Trophoblast cell (in vitro differentiated cells and primary cell): ENCODE measurements around the gene VAT1.
"Not testable (repeated sequence)": the region's sequence is repeated elsewhere in the genome, so short reads cannot be mapped to it uniquely, and the experiment has no call there.

Source experiments
- DNase-seq, 2 donors: peaks; one replicate each; pipeline ENCODE4 v3.0.0-alpha.2; 2016
- H2AFZ ChIP-seq: 2 replicates; pipeline ENCODE4 v1.6.1; 2013; ENCODE audit warnings: low read length, moderate library complexity, mild to moderate bottlenecking; ENCODE audit not compliant: insufficient read depth, poor library complexity
- H2AK5ac ChIP-seq: 2 replicates; pipeline ENCODE4 v1.6.1; 2013; ENCODE audit warnings: mild to moderate bottlenecking, low read length
- H2BK120ac ChIP-seq: 2 replicates; pipeline ENCODE4 v1.6.1; 2013; ENCODE audit warnings: low read length, mild to moderate bottlenecking, moderate library complexity; ENCODE audit not compliant: insufficient read depth, poor library complexity
- H2BK12ac ChIP-seq: 2 replicates; pipeline ENCODE4 v1.6.1; 2013; ENCODE audit warnings: mild to moderate bottlenecking, low read length, moderate library complexity
- H2BK5ac ChIP-seq: 2 replicates; pipeline ENCODE4 v1.6.1; 2013; ENCODE audit warnings: low read length, low read depth, moderate library complexity, mild to moderate bottlenecking; ENCODE audit not compliant: poor library complexity
- H3K14ac ChIP-seq: 2 replicates; pipeline ENCODE4 v1.6.1; 2013; ENCODE audit warnings: mild to moderate bottlenecking, low read length
- H3K18ac ChIP-seq: 2 replicates; pipeline ENCODE4 v1.6.1; 2013; ENCODE audit warnings: mild to moderate bottlenecking, low read length
- H3K23ac ChIP-seq: 2 replicates; pipeline ENCODE4 v1.6.1; 2013; ENCODE audit warnings: low read length
- H3K27ac ChIP-seq: 2 replicates; pipeline ENCODE4 v1.5.1; 2013; ENCODE audit warnings: low read depth, mild to moderate bottlenecking, inconsistent platforms, low read length, moderate library complexity
- H3K27me3 ChIP-seq: 2 replicates; pipeline ENCODE4 v1.6.1; 2013; ENCODE audit warnings: inconsistent platforms, mild to moderate bottlenecking, low read length, moderate library complexity; ENCODE audit not compliant: insufficient read depth
- H3K36me3 ChIP-seq, 2 experiments: 1 replicate in 1 of 2; 2 replicates in 1 of 2; pipeline ENCODE4 v1.6.1; 2013; ENCODE audit warnings: low read length in 2 of 2, mild to moderate bottlenecking in 2 of 2, moderate library complexity in 1 of 2; ENCODE audit not compliant: insufficient read depth in 2 of 2, control insufficient read depth in 1 of 2
- H3K4ac ChIP-seq: 2 replicates; pipeline ENCODE4 v1.6.1; 2013; ENCODE audit warnings: low read depth, mild to moderate bottlenecking, low read length, moderate library complexity
- H3K4me1 ChIP-seq, 2 experiments: 1 replicate in 1 of 2; 2 replicates in 1 of 2; pipeline ENCODE4 v1.6.1; 2013; ENCODE audit warnings: low read length in 2 of 2, mild to moderate bottlenecking in 2 of 2, moderate library complexity in 1 of 2; ENCODE audit not compliant: insufficient read depth in 2 of 2, control insufficient read depth in 1 of 2
- H3K4me2 ChIP-seq: 2 replicates; pipeline ENCODE4 v1.6.1; 2013; ENCODE audit warnings: inconsistent platforms, mild to moderate bottlenecking, low read length, moderate library complexity
- H3K4me3 ChIP-seq: 2 replicates; pipeline ENCODE4 v1.5.1; 2013; ENCODE audit warnings: mild to moderate bottlenecking, low read depth, low read length, inconsistent platforms
- H3K79me1 ChIP-seq: one replicate; pipeline ENCODE4 v1.6.1; 2013; ENCODE audit warnings: low read length
- H3K79me2 ChIP-seq: 2 replicates; pipeline ENCODE4 v1.6.1; 2013; ENCODE audit warnings: low read length, mild to moderate bottlenecking; ENCODE audit not compliant: control insufficient read depth, insufficient read depth, poor library complexity
- H3K9ac ChIP-seq: 2 replicates; pipeline ENCODE4 v1.6.1; 2013; ENCODE audit warnings: mild to moderate bottlenecking, low read length
- H3K9me3 ChIP-seq: 2 replicates; pipeline ENCODE4 v1.6.1; 2013; ENCODE audit warnings: low read depth, mild to moderate bottlenecking, control low read depth, inconsistent platforms, low read length; ENCODE audit not compliant: insufficient read depth
- H4K12ac ChIP-seq: 2 replicates; pipeline ENCODE4 v1.6.1; 2013; ENCODE audit warnings: low read depth, mild to moderate bottlenecking, low read length, moderate library complexity
- H4K8ac ChIP-seq: 2 replicates; pipeline ENCODE4 v1.6.1; 2013; ENCODE audit warnings: low read depth, mild to moderate bottlenecking, low read length, moderate library complexity
- H4K91ac ChIP-seq: one replicate; pipeline ENCODE4 v1.6.1; 2013; ENCODE audit warnings: low read depth, mild to moderate bottlenecking, low read length, moderate library complexity
- WGBS: extraction: QIAGEN DNeasy Blood & Tissue Kit; methylation state at CpG from one replicate; pipeline ENCODE4 v1.1.7; 2013; ENCODE audit warnings: missing lambda C conversion rate; ENCODE audit not compliant: insufficient read length, insufficient coverage; ENCODE audit errors: extremely low coverage; 5-methylcytosine and 5-hydroxymethylcytosine counted together

VAT1 gene

GRCh38 chr17:43068570-43069367, 46.6 kb upstream of the VAT1 start:
- Histone ChIP-seq H3K4me1 (no peaks in the 10 kb centered on the region), H3K79me1 (no peaks in the 10 kb centered on the region), H3K23ac (no peak overlapping the region), H3K4me2 (no peak overlapping the region), H3K9ac (no peak overlapping the region), H2BK120ac (no peak overlapping the region), H4K8ac (no peak overlapping the region), H3K18ac (no peak overlapping the region), H4K91ac (no peak overlapping the region), H3K36me3 (peaks cover 4 to 6% of the 10 kb centered on the region in 2 experiments), H3K9me3 (no peaks in the 10 kb centered on the region), H2AFZ (no peak overlapping the region), H3K4me3 (no peak overlapping the region), H3K27me3 (no peaks in the 10 kb centered on the region), H2BK12ac (no peak overlapping the region), H3K79me2 (no peaks in the 10 kb centered on the region), H2AK5ac (no peak overlapping the region), H3K14ac (no peak overlapping the region), H4K12ac (no peak overlapping the region), H2BK5ac (no peak overlapping the region), H3K4ac (no peak overlapping the region), H3K27ac (no peak overlapping the region)
- no CpG with 5 or more reads among the region's 6 CpGs for WGBS
- DNase-seq, result peak; percentile 23 to 54

- H3K9me3 ChIP-seq, result no peaks in the 10 kb centered on the region
- no peak overlapping the region for H2BK120ac ChIP-seq
- H3K4ac ChIP-seq, result no peak overlapping the region
- no peak overlapping the region for H4K12ac ChIP-seq
- no peak overlapping the region for H3K23ac ChIP-seq
- H3K4me2 ChIP-seq, result no peak overlapping the region
- H2BK12ac ChIP-seq, result no peak overlapping the region
- DNase-seq, result no peak
- no peak overlapping the region for H3K14ac ChIP-seq
- no peak overlapping the region for H3K4me3 ChIP-seq
- H3K18ac ChIP-seq, result no peak overlapping the region
- no peak overlapping the region for H3K27ac ChIP-seq
- no peaks in the 10 kb centered on the region for H3K4me1 ChIP-seq
- H2AFZ ChIP-seq, result no peak overlapping the region
- H4K8ac ChIP-seq, result no peak overlapping the region
- no peak overlapping the region for H3K9ac ChIP-seq
- H3K79me2 ChIP-seq, result no peaks in the 10 kb centered on the region
- H2AK5ac ChIP-seq, result no peak overlapping the region
- no CpG with 5 or more reads among the region's 10 CpGs for WGBS
- no peaks in the 10 kb centered on the region for H3K79me1 ChIP-seq
- H2BK5ac ChIP-seq, result no peak overlapping the region
- peaks cover 3 to 8% of the 10 kb centered on the region in 2 experiments for H3K36me3 ChIP-seq
- no peaks in the 10 kb centered on the region for H3K27me3 ChIP-seq
- no peak overlapping the region for H4K91ac ChIP-seq
Observed at GRCh38 chr17:43062984-43063638, 40.9 kb upstream of the VAT1 start.

- WGBS, result no CpG with 5 or more reads among the region's 7 CpGs
- Histone ChIP-seq H3K23ac (no peak overlapping the region), H4K12ac (no peak overlapping the region), H3K27ac (no peak overlapping the region), H3K18ac (no peak overlapping the region), H4K91ac (no peak overlapping the region), H2AFZ (no peak overlapping the region), H3K9me3 (no peaks in the 10 kb centered on the region), H2AK5ac (no peak overlapping the region), H3K4me2 (no peak overlapping the region), H3K36me3 (peaks cover 19% of the 10 kb centered on the region in 2 experiments), H3K79me1 (no peaks in the 10 kb centered on the region), H2BK5ac (no peak overlapping the region), H3K4ac (no peak overlapping the region), H3K4me1 (no peaks in the 10 kb centered on the region), H3K4me3 (no peak overlapping the region), H3K79me2 (no peaks in the 10 kb centered on the region), H3K9ac (no peak overlapping the region), H3K14ac (no peak overlapping the region), H2BK12ac (no peak overlapping the region), H4K8ac (no peak overlapping the region), H3K27me3 (no peaks in the 10 kb centered on the region), H2BK120ac (no peak overlapping the region)
- DNase-seq, result no peak
Observed at GRCh38 chr17:43056051-43056450, 33.9 kb upstream of the VAT1 start.

GRCh38 chr17:43053008-43053407, 30.8 kb upstream of the VAT1 start:
- H2AFZ ChIP-seq, H2BK12ac ChIP-seq, H3K27me3 ChIP-seq, H3K9ac ChIP-seq, H3K23ac ChIP-seq, H3K18ac ChIP-seq, H2BK5ac ChIP-seq, H3K4me1 ChIP-seq, H3K4ac ChIP-seq, H2AK5ac ChIP-seq, H3K4me2 ChIP-seq, H3K9me3 ChIP-seq, H4K91ac ChIP-seq, H2BK120ac ChIP-seq, H3K79me2 ChIP-seq, H3K14ac ChIP-seq, H3K79me1 ChIP-seq, H3K27ac ChIP-seq, H3K4me3 ChIP-seq, H4K12ac ChIP-seq, DNase-seq, H4K8ac ChIP-seq: not testable (repeated sequence)
- WGBS, result no CpG with 5 or more reads among the region's 7 CpGs
- H3K36me3 ChIP-seq, result peaks cover 18 to 21% of the 10 kb centered on the region in 2 experiments
